NCI-H510A (cell line): ENCODE data around the gene MPZL1.
"Not testable (repeated sequence)": the region's sequence is repeated elsewhere in the genome, so short reads cannot be mapped to it uniquely, and the experiment has no call there.

Experiments used
- DNase-seq: peaks from one replicate; lab custom pipeline; 2025; lab: John Stamatoyannopoulos, UW

MPZL1 gene

DNA sequence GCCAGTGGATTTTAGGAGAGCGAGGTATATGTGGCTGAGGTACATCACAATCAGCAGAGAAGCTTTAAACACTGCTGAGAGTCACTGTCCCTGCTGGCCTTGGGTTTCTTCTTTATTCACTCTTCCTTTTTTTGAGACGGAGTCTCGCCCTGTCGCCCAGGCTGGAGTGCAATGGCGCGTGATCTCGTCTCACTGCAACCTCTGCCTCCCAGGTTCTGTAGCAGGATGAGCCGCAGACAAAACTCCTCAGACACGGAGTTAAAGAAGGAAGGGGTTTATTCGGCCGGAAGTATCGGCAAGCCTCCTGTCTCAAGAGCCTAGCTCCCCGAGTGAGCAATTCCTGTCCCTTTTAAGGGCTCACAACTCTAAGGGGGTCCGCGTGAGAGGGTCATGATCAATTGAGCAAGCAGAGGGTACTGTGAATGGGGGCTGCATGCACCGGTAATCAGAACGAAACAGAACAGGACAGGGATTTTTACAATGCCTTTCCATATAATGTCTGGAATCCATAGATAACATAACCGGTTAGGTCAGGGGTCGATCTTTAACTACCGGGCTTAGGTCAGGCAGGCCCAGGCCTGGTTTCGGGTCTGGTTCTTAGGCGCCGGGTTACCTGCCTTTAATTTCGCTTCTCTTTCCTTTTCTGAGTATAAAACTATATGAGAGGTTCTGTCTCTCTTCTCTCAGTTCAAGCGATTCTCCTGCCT lies 1.9 kb upstream of the MPZL1 start:
- not testable (repeated sequence) for DNase-seq

DNA sequence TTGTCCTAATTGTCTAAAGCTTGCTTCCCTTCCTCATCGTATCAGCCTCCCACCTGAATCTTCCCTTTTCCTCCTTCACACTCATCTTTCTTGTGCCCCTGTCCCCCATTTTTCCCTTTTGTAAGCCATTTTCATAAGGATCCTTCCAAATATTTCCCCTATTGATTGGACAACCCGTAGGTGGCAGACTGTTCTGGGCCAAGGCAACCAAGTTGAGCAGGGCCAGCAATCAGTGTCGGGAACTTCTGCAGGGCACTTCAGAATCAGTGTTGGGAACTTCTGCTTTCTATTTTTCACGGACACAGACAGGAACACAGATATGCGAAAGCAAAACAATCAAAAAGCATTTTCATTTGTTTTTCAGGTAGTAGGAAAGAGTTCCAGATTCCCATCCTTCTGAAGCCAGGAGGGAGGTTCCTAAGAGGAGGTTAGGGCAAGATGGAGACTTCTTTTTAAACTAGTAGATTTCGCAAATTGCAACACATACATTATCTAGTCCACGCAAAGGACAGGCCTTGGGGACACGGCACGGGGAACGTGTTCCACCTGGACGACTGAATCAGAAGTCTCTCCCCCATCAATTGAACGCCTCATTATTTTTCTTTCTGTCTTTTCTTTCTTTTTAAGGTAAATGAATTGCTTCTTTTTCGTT lies 691 bp upstream of the MPZL1 start:
- no peak for DNase-seq

DNA sequence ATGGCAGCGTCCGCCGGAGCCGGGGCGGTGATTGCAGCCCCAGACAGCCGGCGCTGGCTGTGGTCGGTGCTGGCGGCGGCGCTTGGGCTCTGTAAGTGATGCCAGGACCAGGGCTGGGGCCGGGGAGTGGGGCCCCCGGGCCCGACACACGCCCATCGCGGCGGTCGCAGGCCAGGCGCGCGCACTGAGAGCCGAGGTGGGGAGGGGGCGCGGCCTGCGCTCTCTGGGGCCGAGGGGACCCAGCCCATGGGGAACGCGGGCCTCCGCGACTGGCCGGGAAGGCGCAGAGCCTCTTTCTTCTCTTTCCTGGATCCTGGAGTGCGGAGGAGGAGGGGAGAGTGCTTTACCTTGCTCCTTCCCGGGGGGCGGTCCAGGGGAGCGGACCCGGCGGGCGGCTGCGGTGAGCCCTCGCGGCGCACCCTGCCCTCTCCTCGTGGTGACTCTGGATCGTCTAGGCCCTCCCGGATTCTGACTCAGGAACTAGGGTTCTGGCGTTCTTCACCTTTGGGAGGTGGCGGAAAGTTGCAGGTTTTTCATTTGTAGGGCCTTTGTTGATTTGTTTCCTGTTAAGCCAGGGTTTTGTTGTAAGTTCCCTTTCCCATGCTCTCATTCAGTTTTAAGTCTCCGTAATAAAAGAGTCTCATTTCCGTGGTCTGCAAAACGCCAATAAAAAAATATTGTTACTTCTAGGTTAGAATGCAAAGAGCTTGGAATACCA lies 529 bp downstream of the MPZL1 start:
- no peak for DNase-seq

GRCh38 chr1:167722870-167723251 lies 1.1 kb downstream of the MPZL1 start:
- no peak for DNase-seq

DNA sequence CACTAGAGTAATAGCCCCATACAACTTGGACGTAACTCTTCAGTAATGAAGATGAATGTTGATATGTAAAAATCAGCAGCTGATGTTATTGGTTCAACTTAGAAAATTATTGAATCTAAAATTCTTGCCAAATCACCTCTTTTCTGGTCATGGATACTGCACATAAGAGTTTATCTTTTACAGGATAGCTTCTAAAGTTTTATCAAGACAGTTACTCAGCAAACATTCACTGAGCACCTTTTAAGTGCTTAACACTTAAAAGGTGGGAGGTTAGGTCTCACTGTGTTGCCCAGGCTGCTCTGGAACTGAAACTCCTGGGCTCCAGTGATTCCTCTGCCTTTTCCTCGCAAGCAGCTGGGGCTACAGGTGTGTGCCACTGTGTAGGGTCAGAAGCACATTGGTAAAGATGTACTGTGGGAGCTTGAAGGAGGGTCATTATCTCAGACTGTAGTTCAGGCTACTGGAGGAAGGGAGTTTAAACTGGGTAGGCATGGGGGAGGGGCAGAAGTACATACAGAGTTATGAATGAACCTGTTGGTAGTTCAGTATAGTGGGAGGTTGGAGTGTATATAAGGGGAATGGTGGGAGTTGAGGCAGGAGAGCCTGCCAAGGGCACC lies 2.0 kb downstream of the MPZL1 start:
- DNase-seq = no peak

- DNase-seq = no peak
Measured at GRCh38 chr1:167726008-167726407, 4.2 kb downstream of the MPZL1 start.

GRCh38 chr1:167728818-167729410 lies 7.1 kb downstream of the MPZL1 start:
- DNase-seq = no peak

DNA sequence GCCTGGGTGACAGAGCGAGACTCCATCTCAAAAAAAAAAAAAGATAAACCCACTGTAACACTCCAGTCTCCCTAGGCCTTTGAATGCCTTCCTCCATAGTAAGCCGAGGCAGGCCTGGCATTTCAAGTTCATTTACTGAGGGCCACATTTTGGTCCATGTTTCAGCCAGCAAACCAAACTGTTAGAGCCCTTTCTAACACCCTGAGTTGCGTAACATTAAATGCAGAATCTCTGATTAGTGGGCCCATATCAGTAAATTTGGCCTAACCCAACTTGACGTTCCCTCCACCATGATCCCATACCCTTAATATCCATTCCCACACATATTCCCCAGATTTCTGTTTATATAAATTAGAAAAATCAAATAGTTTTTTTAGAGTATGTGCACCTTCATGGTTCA lies 12.4 kb downstream of the MPZL1 start:
- no peak for DNase-seq

DNA sequence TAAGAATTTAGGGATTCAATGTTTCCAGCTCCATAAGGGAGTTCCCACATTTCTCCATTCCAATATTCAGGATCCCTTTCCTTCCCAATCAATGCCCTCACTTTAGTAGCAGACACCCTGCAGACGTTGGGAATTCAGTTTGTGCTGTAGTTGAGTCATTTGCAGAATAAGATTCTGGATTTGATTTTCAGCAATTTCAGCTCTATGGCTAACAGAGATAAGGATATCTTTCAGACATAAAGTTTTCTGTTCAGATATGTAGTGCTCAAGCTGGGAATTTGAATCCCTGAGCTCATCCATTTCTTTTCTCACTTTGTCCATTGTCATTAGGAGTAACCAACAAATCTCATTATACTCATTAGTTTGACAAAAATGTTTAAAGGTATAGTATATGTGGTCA lies 13.1 kb downstream of the MPZL1 start:
- no peak for DNase-seq

GRCh38 chr1:167737169-167737568 lies 15.4 kb downstream of the MPZL1 start:
- no peak for DNase-seq

DNA sequence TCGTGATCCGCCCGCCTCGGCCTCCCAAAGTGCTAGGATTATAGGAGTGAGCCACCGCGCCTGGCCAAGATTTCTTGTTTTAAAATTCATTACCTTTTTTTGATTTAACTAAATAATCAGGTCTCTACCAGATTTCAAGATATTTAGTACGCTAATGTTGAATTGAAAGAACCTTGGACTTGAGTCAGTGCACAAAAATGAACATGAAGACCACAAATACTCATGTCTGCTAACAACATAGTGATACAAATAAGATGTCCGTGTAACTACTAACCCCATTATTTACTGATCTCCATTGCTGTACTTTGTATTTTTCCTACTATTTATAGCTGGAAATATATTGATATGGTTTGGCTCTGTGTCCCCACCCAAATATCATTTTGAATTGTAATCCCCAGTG lies 16.4 kb downstream of the MPZL1 start:
- no peak for DNase-seq

DNA sequence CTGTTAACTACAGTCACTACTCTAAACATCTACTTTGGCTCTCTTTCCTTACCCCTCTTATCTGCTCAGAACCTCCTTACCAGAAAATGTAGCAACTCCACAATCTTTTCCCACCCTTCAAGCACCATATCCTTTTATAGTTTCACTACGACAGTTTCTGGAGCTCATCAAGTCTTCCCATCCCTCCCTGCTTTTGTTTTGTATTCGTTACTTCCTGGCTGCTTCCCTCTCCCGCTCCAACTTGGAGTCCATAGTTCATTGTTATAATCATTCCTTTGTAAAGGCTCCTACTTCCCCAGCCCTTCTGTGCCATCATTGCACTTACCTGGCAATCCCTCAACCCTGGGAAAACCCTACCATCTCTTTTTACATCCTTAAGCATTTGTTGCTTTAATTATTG lies 18.0 kb downstream of the MPZL1 start:
- no peak for DNase-seq

DNA sequence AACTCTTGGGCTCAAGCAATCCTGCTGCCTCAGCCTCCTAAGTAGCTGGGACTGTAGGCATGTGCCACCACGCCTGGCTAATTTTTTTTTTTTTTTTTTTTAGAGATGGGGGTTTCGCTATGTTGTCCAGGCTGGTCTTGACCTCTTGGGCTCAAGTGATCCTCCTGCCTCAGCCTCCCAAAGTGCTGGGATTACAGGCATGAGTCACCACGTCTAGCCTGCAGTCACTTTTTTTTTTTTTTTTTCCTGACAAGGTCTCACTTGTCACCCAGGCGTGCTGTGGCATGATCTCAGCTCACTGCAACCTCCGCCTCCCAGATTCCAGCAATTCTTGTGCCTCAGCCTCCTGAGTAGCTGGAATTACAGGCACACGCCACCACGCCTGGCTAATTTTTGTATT lies 19.3 kb downstream of the MPZL1 start:
- not testable (repeated sequence) for DNase-seq

- not testable (repeated sequence) for DNase-seq
Measured at GRCh38 chr1:167742392-167743057, 20.7 kb downstream of the MPZL1 start.

- DNase-seq = no peak
Measured at GRCh38 chr1:167744901-167745300, 23.1 kb downstream of the MPZL1 start.

GRCh38 chr1:167746013-167746672 lies 24.4 kb downstream of the MPZL1 start:
- no peak for DNase-seq

DNA sequence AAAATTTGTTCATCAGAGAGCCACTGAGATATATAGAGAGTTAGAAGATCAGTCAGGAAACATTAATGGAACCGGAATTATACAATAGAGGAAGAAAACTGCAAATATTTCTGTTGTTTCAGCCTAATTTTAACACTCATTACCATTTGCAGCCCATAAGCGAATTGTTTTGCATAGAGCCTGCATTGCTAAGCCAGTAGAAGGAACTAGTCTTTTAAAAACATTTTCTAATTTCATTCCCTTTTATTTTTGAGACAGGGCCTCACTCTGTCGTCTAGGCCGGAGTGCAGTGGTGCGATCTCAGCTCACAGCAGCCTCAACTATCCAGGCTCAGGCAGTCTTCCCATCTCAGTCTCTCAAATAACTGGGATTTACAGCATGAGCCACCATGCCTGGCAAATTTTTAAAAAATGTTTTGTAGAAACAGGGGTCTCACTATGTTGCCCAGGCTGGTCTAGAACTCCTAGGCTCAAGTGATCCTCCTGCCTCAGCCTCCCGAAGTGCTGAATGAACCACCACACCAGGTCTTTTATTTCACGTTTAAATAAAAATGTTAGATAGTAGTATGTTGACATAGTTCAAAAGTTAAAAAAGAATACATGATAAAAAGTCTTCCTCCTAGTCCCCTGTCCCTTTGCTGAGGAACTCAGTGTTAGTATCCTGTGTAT lies 25.3 kb downstream of the MPZL1 start:
- no peak for DNase-seq

DNA sequence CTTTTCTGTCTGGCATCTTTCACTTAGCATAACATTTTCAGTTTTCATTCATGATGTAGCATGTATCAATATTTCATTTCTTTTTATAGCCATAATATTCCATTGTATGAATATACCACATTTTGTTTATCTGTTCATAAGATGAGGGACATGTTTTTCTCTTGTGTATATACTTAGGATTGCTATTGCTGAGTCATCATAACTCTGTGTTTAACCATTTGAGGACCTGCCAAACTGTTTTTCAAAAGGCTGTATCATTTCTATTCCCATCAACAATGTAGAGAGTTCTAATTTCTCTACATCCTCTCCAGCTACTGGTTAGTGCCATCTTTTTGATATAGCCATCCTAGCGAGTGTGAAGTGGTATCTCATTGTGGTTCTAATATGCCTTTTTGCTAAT lies 26.2 kb downstream of the MPZL1 start:
- DNase-seq = no peak

DNA sequence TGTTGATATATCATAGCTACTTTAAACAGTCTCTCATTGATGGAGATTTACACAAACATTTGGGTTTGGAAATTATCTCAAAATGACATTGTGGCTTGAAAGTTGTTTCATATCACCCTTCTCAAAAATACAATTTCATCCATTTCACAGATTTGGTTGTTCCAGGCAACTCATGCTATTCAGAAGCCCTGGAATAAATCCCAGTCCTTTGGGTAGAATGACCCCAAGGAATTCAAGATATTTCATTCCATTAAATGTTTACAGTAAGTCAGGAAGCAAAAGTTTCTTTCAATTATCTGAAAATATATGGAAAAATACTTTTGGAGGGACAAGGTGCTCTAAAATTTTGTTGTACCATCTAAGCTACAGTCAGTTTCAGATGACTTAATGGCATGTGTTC lies 27.1 kb downstream of the MPZL1 start:
- no peak for DNase-seq

- no peak for DNase-seq
Measured at GRCh38 chr1:167749741-167750140, 28.0 kb downstream of the MPZL1 start.

GRCh38 chr1:167750641-167751040 lies 28.9 kb downstream of the MPZL1 start:
- DNase-seq = no peak
